ENCODE measurements around the gene TRIM49D2.
"Not testable (repeated sequence)": the region's sequence is repeated elsewhere in the genome, so short reads cannot be mapped to it uniquely, and the experiment has no call there.

Gene TRIM49D2

GRCh38 chr11:89923764-89924163 lies at the start of gene TRIM49D2:
TRIM49D2 (plus strand) TSS chr11:89924064; CDS start chr11:89926762, 2,698 bp downstream.
- H3K27ac ChIP-seq; DNase-seq (ENCODE audit: low read depth, low spot score): not testable (repeated sequence)

- not testable (repeated sequence) for H3K27ac ChIP-seq; DNase-seq (ENCODE audit: low read depth, low spot score)
These were observed 46.4 kb upstream of the TRIM49D2 start for GRCh38 chr11:89877511-89877910.

- not testable (repeated sequence) for H3K27ac ChIP-seq; DNase-seq (ENCODE audit: low read depth, low spot score)
These were observed 30.6 kb upstream of the TRIM49D2 start for GRCh38 chr11:89893245-89893644.

- not testable (repeated sequence) for H3K27ac ChIP-seq; DNase-seq (ENCODE audit: low read depth, low spot score)
These were observed 23.1 kb upstream of the TRIM49D2 start for GRCh38 chr11:89900809-89901208.

GRCh38 chr11:89922195-89922660 lies 1.6 kb upstream of the TRIM49D2 start, which contains the start of gene TRIM49D1:
TRIM49D1 (minus strand) TSS chr11:89922245; CDS start chr11:89917710, 4,535 bp downstream.
- no peak within 1 kb of the TSS for H3K27ac ChIP-seq
- DNase-seq (ENCODE audit: low read depth, low spot score): no peak

GRCh38 chr11:89960833-89961232 lies 37.0 kb downstream of the TRIM49D2 start:
- not testable (repeated sequence) for DNase-seq (ENCODE audit: low read depth, low spot score)

GRCh38 chr11:89965737-89966136 lies 41.9 kb downstream of the TRIM49D2 start, which contains the start of gene TRIM64:
TRIM64 (plus strand) TSS chr11:89966037; CDS start chr11:89968504, 2,467 bp downstream.
- not testable (repeated sequence) for H3K27ac ChIP-seq; DNase-seq (ENCODE audit: low read depth, low spot score)

More at GRCh38 chr11:89960833-89961232, 37.0 kb downstream of the TRIM49D2 start:
- not testable (repeated sequence) for H3K27ac ChIP-seq
